ENCODE results near the gene SPNS1.
"Not testable (repeated sequence)": the region's sequence is repeated elsewhere in the genome, so short reads cannot be mapped to it uniquely, and the experiment has no call there.

SPNS1 gene

GRCh38 chr16:28998837-28999236 is 24.3 kb downstream of the SPNS1 start:
- Histone ChIP-seq H3K27ac (ENCODE audit: low read depth, low read length, poor library complexity, severe bottlenecking) (no peak overlapping the region), H3K36me3 (ENCODE audit: insufficient read depth, low read length) (no peaks in the 10 kb centered on the region), H2AFZ (ENCODE audit: low read length) (no peak overlapping the region), H3K79me2 (ENCODE audit: insufficient read depth, low read length) (no peaks in the 10 kb centered on the region), H3K4me2 (ENCODE audit: low read length) (no peak overlapping the region), H4K20me1 (ENCODE audit: insufficient read depth, low read length) (no peaks in the 10 kb centered on the region), H3K9me3 (ENCODE audit: low read length) (no peaks in the 10 kb centered on the region), H3K9me2 (ENCODE audit: low read depth, low read length) (no peaks in the 10 kb centered on the region), H3K27me3 (ENCODE audit: insufficient read depth, low read length) (no peaks in the 10 kb centered on the region), H3K4me3 (ENCODE audit: low read depth, low read length, poor library complexity, severe bottlenecking) (no peak overlapping the region), H3K9ac (ENCODE audit: low read length) (no peak overlapping the region), H3F3A (ENCODE audit: insufficient read depth, low read length) (no peaks in the 10 kb centered on the region), H3K4me1 (ENCODE audit: insufficient read depth, low read length, severe bottlenecking) (no peaks in the 10 kb centered on the region)
- TF ChIP-seq EZH2 (IDR thresholded peaks at IDR 0.05; ENCODE audit: borderline replicate concordance, low read length) (no peak), CTCF (IDR thresholded peaks at IDR 0.05; ENCODE audit: low read length) (no peak)

GRCh38 chr16:28999577-28999976 is 25.0 kb downstream of the SPNS1 start:
- H3K9me3 ChIP-seq (ENCODE audit: low read length) = no peaks in the 10 kb centered on the region
- no peak overlapping the region for H3K27ac ChIP-seq (ENCODE audit: low read depth, low read length, poor library complexity, severe bottlenecking)
- H3K4me1 ChIP-seq (ENCODE audit: insufficient read depth, low read length, severe bottlenecking) = no peaks in the 10 kb centered on the region
- H3F3A ChIP-seq (ENCODE audit: insufficient read depth, low read length) = no peaks in the 10 kb centered on the region
- no peaks in the 10 kb centered on the region for H3K36me3 ChIP-seq (ENCODE audit: insufficient read depth, low read length)
- no peaks in the 10 kb centered on the region for H4K20me1 ChIP-seq (ENCODE audit: insufficient read depth, low read length)
- H2AFZ ChIP-seq (ENCODE audit: low read length) = no peak overlapping the region
- H3K79me2 ChIP-seq (ENCODE audit: insufficient read depth, low read length) = no peaks in the 10 kb centered on the region
- H3K4me3 ChIP-seq (ENCODE audit: low read depth, low read length, poor library complexity, severe bottlenecking) = no peak overlapping the region
- no peaks in the 10 kb centered on the region for H3K9me2 ChIP-seq (ENCODE audit: low read depth, low read length)
- no peak overlapping the region for H3K9ac ChIP-seq (ENCODE audit: low read length)
- TF ChIP-seq CTCF (IDR thresholded peaks at IDR 0.05; ENCODE audit: low read length) (no peak), EZH2 (IDR thresholded peaks at IDR 0.05; ENCODE audit: borderline replicate concordance, low read length) (no peak)
- H3K27me3 ChIP-seq (ENCODE audit: insufficient read depth, low read length) = no peaks in the 10 kb centered on the region
- H3K4me2 ChIP-seq (ENCODE audit: low read length) = no peak overlapping the region

GRCh38 chr16:29000019-29000418 is 25.4 kb downstream of the SPNS1 start:
- Histone ChIP-seq H3K9me2 (ENCODE audit: low read depth, low read length) (no peaks in the 10 kb centered on the region), H3K36me3 (ENCODE audit: insufficient read depth, low read length) (no peaks in the 10 kb centered on the region), H3K4me2 (ENCODE audit: low read length) (no peak overlapping the region), H3K9ac (ENCODE audit: low read length) (no peak overlapping the region), H3K79me2 (ENCODE audit: insufficient read depth, low read length) (no peaks in the 10 kb centered on the region), H3K9me3 (ENCODE audit: low read length) (no peaks in the 10 kb centered on the region), H3K4me1 (ENCODE audit: insufficient read depth, low read length, severe bottlenecking) (no peaks in the 10 kb centered on the region), H3K27me3 (ENCODE audit: insufficient read depth, low read length) (no peaks in the 10 kb centered on the region), H3K27ac (ENCODE audit: low read depth, low read length, poor library complexity, severe bottlenecking) (no peak overlapping the region), H4K20me1 (ENCODE audit: insufficient read depth, low read length) (no peaks in the 10 kb centered on the region), H3F3A (ENCODE audit: insufficient read depth, low read length) (no peaks in the 10 kb centered on the region), H2AFZ (ENCODE audit: low read length) (no peak overlapping the region), H3K4me3 (ENCODE audit: low read depth, low read length, poor library complexity, severe bottlenecking) (no peak overlapping the region)
- no peak for TF ChIP-seq CTCF (IDR thresholded peaks at IDR 0.05; ENCODE audit: low read length)
- TF ChIP-seq EZH2 (IDR thresholded peaks at IDR 0.05; ENCODE audit: borderline replicate concordance, low read length) = no peak

GRCh38 chr16:29004496-29005139 is 30.0 kb downstream of the SPNS1 start:
- H3K36me3 ChIP-seq (ENCODE audit: insufficient read depth, low read length); H3K4me1 ChIP-seq (ENCODE audit: insufficient read depth, low read length, severe bottlenecking); H3K4me2 ChIP-seq (ENCODE audit: low read length); H3K79me2 ChIP-seq (ENCODE audit: insufficient read depth, low read length); H3K27me3 ChIP-seq (ENCODE audit: insufficient read depth, low read length); H3F3A ChIP-seq (ENCODE audit: insufficient read depth, low read length); H2AFZ ChIP-seq (ENCODE audit: low read length); H3K9me3 ChIP-seq (ENCODE audit: low read length); H3K4me3 ChIP-seq (ENCODE audit: low read depth, low read length, poor library complexity, severe bottlenecking); H3K9ac ChIP-seq (ENCODE audit: low read length); H4K20me1 ChIP-seq (ENCODE audit: insufficient read depth, low read length); H3K27ac ChIP-seq (ENCODE audit: low read depth, low read length, poor library complexity, severe bottlenecking); H3K9me2 ChIP-seq (ENCODE audit: low read depth, low read length): not testable (repeated sequence)
